Loucy (cell line): ENCODE results near the gene DAB1.

Source experiments
- CTCF ChIP-seq: fragments of 200-600 bp; sonication (generic); conservative IDR thresholded peaks from 2 replicates; pipeline ENCODE4 v1.5.1; 2014; ENCODE audit warnings: mild to moderate bottlenecking, antibody characterized with exemption, low read length
- EZH2phosphoT487 ChIP-seq: fragments of 200-600 bp; IDR thresholded peaks from 2 replicates; pipeline ENCODE4 v1.6.1; 2018; ENCODE audit warnings: antibody characterized with exemption, mild to moderate bottlenecking, moderate library complexity, borderline replicate concordance

- TF ChIP-seq CTCF (no peak), EZH2phosphoT487 (no peak)
Observed at GRCh38 chr1:57324388-57324787, 99.5 kb downstream of the DAB1 start.
